Skeletal muscle cell (primary cell): ENCODE measurements around the gene PRSS38.

Experiments used
- DNase-seq: peaks from one replicate; pipeline ENCODE4 v3.0.0-alpha.2; 2010; ENCODE audit warnings: low read depth
- H3K4me3 ChIP-seq: 2 replicates; pipeline ENCODE4 v1.5.1; 2011; ENCODE audit warnings: low read depth, mild to moderate bottlenecking, control low read depth, low read length, moderate library complexity

The PRSS38 gene

DNA sequence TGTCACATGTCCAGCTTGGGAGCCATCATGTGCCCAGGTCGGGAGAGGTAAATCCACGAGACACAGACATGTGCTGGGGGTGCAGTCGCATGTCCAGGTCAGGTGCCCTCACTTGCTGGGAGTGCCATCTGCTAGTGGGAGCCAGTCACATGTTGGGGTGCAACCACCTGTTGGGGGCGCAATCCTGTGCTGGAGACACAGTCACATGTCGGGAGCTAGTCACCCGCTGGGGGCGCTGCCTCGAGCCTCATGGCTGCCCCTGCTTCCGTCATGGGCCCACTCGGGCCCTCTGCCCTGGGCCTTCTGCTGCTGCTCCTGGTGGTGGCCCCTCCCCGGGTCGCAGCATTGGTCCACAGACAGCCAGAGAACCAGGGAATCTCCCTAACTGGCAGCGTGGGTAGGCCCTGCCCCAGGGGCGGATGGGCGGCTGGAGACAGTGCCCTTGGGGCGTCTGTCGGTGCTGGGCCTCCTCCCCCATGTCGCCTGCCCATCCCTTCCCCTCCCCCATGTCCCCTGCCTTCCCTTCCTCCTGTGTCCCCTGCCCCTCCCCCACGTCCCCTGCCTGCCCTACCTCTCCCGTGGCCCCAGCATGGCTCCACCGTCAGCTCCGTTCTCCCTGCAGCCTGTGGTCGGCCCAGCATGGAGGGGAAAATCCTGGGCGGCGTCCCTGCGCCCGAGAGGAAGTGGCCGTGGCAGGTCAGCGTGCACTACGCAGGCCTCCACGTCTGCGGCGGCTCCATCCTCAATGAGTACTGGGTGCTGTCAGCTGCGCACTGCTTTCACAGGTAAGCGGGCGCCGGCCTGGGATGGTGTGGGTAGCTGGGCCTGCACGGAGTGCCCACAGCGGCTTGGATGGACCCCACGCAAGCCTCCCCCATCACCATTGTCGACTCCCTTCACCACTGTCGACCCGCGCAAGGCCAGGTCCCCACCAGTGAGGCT lies at the start of gene PRSS38:
Gene PRSS38, plus strand, starts transcription at position 208 of the 942 bp plus-strand sequence. Its CDS starts 42 bp downstream, at position 250.
- H3K4me3 ChIP-seq: no peak within 1 kb of the TSS
- DNase-seq: no peak

DNA sequence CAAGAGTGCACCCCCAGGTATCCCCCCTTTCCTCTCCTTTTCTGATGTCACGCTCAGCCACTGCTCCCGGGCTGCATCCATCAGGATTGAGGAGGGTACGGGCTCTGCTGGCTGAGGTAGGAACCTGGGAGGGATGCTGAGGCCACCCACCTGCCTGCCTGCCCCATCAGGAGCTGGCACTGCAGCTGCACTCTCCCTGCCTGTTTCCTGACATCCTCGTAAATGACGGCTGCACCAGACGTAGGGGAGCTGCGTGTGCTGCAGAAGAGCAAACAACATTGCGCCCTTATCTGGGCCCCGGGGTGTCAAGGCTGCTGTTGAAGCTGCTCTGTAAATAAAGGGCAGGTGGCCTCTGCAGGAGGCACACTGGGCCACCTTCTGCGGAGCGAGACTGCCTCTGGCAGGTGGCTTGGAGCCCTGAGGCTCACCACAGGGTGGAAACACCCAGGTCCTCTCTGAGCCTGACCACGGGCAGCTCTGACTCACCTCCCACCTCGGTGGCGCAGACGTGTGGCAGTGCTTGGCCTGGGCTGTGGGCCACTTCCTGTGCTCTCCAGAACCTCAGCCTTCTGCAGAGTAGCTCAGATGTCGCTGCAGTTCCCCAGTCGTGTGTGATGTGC lies 49.4 kb upstream of the PRSS38 start:
- no peak overlapping the region for H3K4me3 ChIP-seq
- DNase-seq: no peak

DNA sequence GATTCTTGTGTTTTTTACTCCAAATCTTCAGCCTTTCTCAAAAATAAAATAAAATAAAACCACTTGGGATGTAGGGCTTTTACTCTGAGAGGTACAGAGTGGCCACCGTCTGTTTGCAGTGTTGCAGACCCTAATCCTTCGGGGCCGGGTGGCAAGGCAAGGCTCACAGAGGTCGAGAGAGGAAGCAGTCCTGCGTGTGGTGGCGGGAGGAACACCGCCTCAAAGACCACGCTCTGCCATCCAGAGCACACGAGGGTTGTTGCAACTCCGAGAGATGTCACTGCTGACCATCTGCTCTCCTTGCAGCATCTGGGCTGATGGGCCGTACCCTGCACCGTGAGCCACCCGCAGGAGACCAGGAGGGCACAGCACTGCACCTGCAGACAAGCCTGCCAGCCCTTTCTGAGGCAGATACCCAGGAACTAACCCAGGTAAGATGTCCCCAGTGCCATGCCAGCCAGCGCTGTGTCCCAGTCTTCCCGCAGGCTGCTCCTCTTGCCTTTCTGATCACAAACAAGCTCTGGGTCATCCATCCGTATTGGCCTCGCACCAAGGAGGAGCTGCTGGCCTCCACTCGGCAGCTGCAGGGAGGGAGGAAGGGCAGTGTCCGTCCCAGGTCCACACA lies 48.7 kb upstream of the PRSS38 start:
- no peak for DNase-seq
- no peak overlapping the region for H3K4me3 ChIP-seq

- no peak overlapping the region for H3K4me3 ChIP-seq
These were observed 47.9 kb upstream of the PRSS38 start for GRCh38 chr1:227767401-227768124.

GRCh38 chr1:227768125-227768439 lies 47.4 kb upstream of the PRSS38 start:
- H3K4me3 ChIP-seq: no peak overlapping the region

More at GRCh38 chr1:227767401-227768124, 47.9 kb upstream of the PRSS38 start:
- DNase-seq: no peak

DNA sequence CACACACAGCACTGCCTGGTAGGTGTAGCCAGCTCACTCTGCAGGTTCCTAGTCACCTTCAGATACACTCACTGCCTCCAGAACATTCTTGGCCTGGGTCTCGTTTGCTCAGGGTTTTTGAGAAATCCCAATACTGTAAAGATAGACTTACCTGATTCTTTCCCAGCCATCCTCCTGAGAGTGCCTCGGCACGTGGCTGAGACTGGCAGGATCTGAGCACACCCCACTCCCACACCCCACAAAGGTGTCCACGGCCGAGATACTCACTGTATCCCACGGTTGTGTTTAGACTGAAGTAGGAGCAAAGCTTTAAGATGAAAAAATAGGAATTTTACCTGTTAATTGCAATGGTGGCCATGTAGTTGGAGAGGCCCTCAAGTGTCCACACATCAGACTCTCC lies 46.8 kb upstream of the PRSS38 start:
- no peak for DNase-seq
- H3K4me3 ChIP-seq: no peak overlapping the region

More at GRCh38 chr1:227768125-227768439, 47.4 kb upstream of the PRSS38 start:
- no peak for DNase-seq

GRCh38 chr1:227769047-227769935 lies 46.2 kb upstream of the PRSS38 start:
- no peak overlapping the region for H3K4me3 ChIP-seq
- no peak for DNase-seq

- DNase-seq: no peak
- H3K4me3 ChIP-seq: no peak overlapping the region
These were observed 45.5 kb upstream of the PRSS38 start for GRCh38 chr1:227769936-227770494.

- H3K4me3 ChIP-seq: no peak overlapping the region
- no peak for DNase-seq
These were observed 44.7 kb upstream of the PRSS38 start for GRCh38 chr1:227770812-227771211.

DNA sequence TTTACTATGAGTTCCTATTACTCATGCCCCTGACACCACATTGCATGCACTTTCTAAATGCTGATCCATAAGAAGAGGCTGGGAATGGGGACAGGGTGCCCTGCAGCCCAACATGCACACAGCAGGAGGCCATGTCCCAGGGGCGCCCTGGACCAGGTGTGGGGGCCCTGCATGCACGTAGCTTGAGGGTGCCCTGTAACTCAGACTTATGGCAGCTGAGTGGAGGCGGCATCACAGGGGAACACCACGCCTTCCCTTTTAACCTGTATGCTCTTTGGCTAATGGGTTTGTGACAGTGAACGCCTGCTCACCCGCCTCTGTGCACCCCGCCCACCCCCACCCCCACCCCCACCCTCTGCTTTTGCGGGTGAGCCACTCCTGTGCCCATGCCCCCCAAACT lies 44.1 kb upstream of the PRSS38 start:
- no peak for DNase-seq
- no peak overlapping the region for H3K4me3 ChIP-seq

DNA sequence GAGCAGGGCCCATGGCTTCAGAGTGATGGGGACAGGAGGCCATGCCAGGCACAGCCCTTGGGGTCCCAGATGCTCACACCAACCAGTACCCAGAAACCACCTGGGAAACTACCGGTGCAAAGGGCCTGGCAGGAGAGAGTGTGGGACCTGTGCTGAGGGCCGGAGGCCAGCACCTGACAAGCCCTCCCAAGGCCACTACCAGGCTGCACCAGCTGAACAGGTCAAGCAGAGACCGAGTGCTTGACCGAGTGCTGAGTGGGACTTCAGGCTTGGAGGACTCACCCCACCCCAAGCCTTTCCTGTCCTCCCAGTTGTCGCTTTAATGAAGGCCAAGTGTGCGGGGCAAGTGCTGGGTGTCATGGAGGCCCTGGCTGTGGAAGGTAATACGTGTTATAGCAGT lies 43.7 kb upstream of the PRSS38 start:
- no peak overlapping the region for H3K4me3 ChIP-seq
- no peak for DNase-seq

- H3K4me3 ChIP-seq: no peak overlapping the region
- no peak for DNase-seq
These were observed 41.9 kb upstream of the PRSS38 start for GRCh38 chr1:227773558-227773957.

GRCh38 chr1:227774051-227774731 lies 41.3 kb upstream of the PRSS38 start:
- no peak for DNase-seq
- H3K4me3 ChIP-seq: no peak overlapping the region

- peak; percentile 77 for DNase-seq
- H3K4me3 ChIP-seq: peak overlapping the region; percentile 9
These were observed 40.4 kb upstream of the PRSS38 start for GRCh38 chr1:227774821-227775661.

DNA sequence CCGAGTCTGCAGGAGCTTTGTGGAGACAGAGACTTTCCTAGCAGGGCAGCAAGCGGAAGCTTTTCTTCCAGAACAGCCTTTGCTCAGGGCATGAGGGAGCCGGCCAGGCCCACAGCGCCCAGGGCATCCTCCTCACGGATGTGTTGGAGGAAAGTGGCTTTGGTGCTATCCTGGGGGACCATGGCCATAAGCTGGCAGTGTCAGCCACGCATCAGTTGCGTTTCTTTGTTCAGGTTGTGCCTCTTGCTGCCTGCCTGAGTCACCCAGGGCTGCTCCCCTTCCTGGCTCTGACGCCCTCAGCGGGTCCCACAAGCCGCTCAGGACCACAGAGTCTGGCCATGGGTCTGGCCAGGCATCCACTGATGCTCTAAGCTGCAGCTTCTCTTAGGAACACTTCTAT lies 39.6 kb upstream of the PRSS38 start:
- H3K4me3 ChIP-seq: no peak overlapping the region
- no peak for DNase-seq

DNA sequence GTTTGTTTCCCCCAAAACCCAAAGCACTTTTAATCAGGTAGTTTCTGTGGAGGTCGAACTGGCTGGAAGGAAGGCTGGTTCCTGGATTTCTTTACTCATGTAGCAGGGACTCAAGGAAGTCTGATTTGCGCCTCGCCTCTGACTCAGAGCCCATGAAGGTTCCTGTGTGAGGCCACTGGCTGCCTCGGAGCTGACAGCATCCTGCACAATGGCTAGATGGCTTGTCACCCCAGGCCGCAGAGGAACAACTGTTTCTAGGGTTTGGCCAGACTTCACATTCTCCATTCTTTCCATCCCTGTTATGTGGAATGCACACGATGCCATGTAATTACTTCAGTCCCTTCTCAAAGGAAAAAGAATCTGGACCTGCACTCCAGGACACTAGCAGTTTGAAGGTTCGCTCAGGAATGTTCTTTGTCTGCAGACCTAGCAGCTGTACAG lies 39.1 kb upstream of the PRSS38 start:
- DNase-seq: peak; percentile 71
- no peak overlapping the region for H3K4me3 ChIP-seq

DNA sequence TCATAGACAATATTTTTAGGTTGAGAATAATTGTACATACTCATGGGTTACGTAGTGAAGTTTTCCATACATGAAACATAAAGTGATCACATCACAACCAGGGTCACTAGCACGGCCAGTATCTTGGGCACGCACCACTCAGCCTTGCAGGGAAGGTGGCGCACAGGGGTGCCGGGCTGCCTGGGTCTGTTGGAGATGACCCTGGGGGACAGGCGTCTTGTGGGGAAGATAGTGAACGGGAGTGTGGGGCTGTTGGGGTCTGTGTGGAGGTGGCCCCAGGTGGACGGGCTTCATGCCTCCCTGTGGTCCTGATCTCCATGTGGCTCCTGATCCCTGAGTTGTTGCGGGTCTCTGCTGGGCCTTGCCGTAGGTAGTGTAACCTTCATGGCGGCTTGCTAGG lies 38.3 kb upstream of the PRSS38 start:
- no peak for DNase-seq
- no peak overlapping the region for H3K4me3 ChIP-seq
